Activated CD8-positive, alpha-beta T cell treated with anti-CD3 and anti-CD28 coated beads for 36 hours (primary cell): ENCODE measurements around the gene CA10. TPM values are rescaled to one million over a fixed set of nuclear protein-coding genes. Genes with fewer than 3 reads are reported as not detected.

Experiments used
- ATAC-seq: fragments of 200-7000 bp; cut with Tn5 transposase; one replicate; pipeline ENCODE4 v1.10.0; 2021; ENCODE audit warnings: mild to moderate bottlenecking, moderate library complexity
- CTCF ChIA-PET: fragments of 350-600 bp; sonication (Branson Sonifier 250); formaldehyde crosslinking; loops from one replicate; lab custom pipeline; 2021; ENCODE audit warnings: antibody characterized with exemption; lab: Charles Lee
- POLR2A ChIA-PET: fragments of 350-600 bp; sonication (Branson Sonifier 250); formaldehyde crosslinking; loops from one replicate; lab custom pipeline; 2021; ENCODE audit warnings: antibody characterized with exemption; lab: Charles Lee
- DNase-seq: peaks from one replicate; pipeline ENCODE4 v3.0.0-alpha.2; 2020
- H3K27ac Mint-ChIP-seq: one replicate; pipeline ENCODE4 v1.8.0; 2021; ENCODE audit warnings: mild to moderate bottlenecking, mixed read lengths
- H3K27me3 Mint-ChIP-seq: one replicate; pipeline ENCODE4 v1.8.0; 2021; ENCODE audit warnings: mixed read lengths
- H3K36me3 Mint-ChIP-seq: one replicate; pipeline ENCODE4 v1.8.0; 2021; ENCODE audit warnings: low read depth, mixed read lengths
- H3K4me1 Mint-ChIP-seq: one replicate; pipeline ENCODE4 v1.8.0; 2021; ENCODE audit warnings: low read depth, mixed read lengths
- H3K4me3 Mint-ChIP-seq: one replicate; pipeline ENCODE4 v1.8.0; 2021; ENCODE audit warnings: mild to moderate bottlenecking, moderate library complexity, mixed read lengths
- H3K9me3 Mint-ChIP-seq: one replicate; pipeline ENCODE4 v1.8.0; 2021; ENCODE audit warnings: mixed read lengths
- intact Hi-C: fragments of 100-400 bp; cut with micrococcal nuclease; formaldehyde crosslinking; loops from one replicate; pipeline ENCODE4 v1.10.0; 2022
- total RNA-seq, 2 experiments: library from RNA; stranded (reverse); gene quantifications; one replicate each; pipeline ENCODE4 v1.2.3, GENCODE V29; 2021
- TF ChIP-seq, protein P1 (sequence below): fragments of 200-600 bp; IDR thresholded peaks from one replicate; pipeline ENCODE4 v1.8.0; 2022; ENCODE audit warnings: antibody characterized with exemption, mild to moderate bottlenecking

CA10 gene
- total RNA-seq, 2 experiments from 2014 or later: not detected

DNA sequence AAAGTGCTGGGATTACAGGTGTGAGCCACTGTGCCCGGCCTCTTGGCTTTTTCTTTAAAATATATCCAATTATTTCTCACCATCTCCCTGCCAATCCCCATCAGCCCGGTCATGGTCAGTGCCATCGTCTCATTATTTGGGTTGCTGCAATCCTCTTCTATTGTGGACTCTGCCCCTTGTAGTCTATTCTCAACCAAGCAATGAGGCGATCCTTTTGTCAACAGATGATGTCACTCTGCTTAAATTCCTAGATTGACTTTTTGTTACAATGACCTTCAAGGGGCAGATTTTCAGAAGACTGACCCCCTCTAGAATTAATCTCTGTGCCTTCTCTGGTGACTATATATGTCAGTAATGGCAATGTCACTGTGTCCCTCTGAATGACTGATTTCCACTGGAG lies 513.5 kb downstream of the CA10 start:
- ATAC-seq (no peak), DNase-seq (no peak)
- Mint-ChIP-seq H3K4me1 (no peaks in the 10 kb centered on the region), H3K9me3 (no peaks in the 10 kb centered on the region), H3K4me3 (no peak overlapping the region), H3K27ac (no peak overlapping the region), H3K27me3 (peaks cover 17% of the 10 kb centered on the region), H3K36me3 (no peaks in the 10 kb centered on the region)
- POLR2A ChIA-PET: no interaction called here
- CTCF ChIA-PET: no interaction called here
- TF ChIP-seq, protein P1, sequence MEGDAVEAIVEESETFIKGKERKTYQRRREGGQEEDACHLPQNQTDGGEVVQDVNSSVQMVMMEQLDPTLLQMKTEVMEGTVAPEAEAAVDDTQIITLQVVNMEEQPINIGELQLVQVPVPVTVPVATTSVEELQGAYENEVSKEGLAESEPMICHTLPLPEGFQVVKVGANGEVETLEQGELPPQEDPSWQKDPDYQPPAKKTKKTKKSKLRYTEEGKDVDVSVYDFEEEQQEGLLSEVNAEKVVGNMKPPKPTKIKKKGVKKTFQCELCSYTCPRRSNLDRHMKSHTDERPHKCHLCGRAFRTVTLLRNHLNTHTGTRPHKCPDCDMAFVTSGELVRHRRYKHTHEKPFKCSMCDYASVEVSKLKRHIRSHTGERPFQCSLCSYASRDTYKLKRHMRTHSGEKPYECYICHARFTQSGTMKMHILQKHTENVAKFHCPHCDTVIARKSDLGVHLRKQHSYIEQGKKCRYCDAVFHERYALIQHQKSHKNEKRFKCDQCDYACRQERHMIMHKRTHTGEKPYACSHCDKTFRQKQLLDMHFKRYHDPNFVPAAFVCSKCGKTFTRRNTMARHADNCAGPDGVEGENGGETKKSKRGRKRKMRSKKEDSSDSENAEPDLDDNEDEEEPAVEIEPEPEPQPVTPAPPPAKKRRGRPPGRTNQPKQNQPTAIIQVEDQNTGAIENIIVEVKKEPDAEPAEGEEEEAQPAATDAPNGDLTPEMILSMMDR: no peak
- intact Hi-C loops: no loop called here

DNA sequence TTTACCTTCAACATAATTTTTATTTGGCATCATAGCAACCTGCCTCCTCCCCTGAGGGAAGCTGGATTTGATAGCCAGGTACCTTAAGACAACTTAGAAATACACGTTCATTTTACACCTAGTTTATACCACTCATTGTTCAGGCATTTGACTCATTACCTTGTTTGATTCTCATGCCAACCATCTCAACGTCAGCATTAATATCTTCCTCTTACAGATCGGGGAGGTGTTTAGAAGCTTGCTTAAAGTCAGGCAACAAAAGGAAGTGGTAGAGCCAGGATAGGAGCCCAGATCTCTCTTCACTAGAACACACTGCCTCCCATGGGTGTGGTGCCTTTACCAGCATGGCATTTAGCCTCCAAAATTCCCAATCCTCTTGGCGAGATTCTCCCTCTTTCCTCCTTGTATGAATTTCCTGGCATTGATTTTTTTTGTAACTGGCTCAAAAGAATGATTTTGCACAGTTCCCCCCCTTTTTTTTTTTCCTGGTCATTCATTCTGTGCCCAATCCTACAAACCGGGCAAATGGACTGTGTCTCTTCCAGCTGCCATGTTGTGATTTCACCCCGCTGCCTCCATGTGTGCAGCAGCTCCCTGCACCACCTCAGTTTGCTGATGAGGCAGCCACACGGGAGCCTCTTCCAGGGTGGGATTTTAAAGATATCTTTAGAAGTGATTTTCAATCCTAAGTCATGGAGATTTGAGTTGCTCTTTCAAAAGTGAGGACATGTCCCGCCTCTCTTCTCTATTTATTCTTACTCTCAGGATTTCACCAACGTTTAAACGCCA lies 514.6 kb downstream of the CA10 start:
- H3K27me3 Mint-ChIP-seq: peaks cover 17% of the 10 kb centered on the region
- no peaks in the 10 kb centered on the region for H3K36me3 Mint-ChIP-seq
- no peak for DNase-seq
- no peak overlapping the region for H3K4me3 Mint-ChIP-seq
- TF ChIP-seq, protein P1: no peak
- no peaks in the 10 kb centered on the region for H3K4me1 Mint-ChIP-seq
- CTCF ChIA-PET: no interaction called here
- no peaks in the 10 kb centered on the region for H3K9me3 Mint-ChIP-seq
- POLR2A ChIA-PET: no interaction called here
- H3K27ac Mint-ChIP-seq: no peak overlapping the region
- intact Hi-C loops: no loop called here
- no peak for ATAC-seq

DNA sequence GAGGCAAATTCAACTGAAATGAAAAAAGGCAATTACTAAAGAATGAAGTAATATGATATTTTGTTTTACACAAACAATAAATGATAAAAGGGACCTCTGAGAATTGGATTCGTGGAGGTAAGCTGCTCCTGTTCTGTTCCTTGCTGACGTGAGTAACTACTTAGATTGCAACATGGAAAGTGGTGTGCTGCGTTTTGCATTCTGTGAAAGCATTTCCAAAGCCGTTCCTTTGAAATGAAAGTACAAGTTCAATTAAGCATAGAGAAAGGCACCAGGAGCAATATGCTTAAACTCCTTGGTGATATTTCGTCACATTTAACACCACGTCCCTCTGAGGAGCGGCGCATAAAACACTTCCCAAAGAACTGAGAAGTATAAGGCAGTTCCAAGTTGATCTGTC lies 516.5 kb downstream of the CA10 start:
- ATAC-seq (no peak), DNase-seq (no peak)
- TF ChIP-seq, protein P1: no peak
- peaks cover 14% of the 10 kb centered on the region for H3K27me3 Mint-ChIP-seq
- ChIA-PET POLR2A (no interaction called here), CTCF (no interaction called here)
- no peaks in the 10 kb centered on the region for H3K4me1 Mint-ChIP-seq
- intact Hi-C loops: no loop called here
- H3K9me3 Mint-ChIP-seq: no peaks in the 10 kb centered on the region
- no peak overlapping the region for H3K27ac Mint-ChIP-seq
- H3K36me3 Mint-ChIP-seq: no peaks in the 10 kb centered on the region
- H3K4me3 Mint-ChIP-seq: no peak overlapping the region

DNA sequence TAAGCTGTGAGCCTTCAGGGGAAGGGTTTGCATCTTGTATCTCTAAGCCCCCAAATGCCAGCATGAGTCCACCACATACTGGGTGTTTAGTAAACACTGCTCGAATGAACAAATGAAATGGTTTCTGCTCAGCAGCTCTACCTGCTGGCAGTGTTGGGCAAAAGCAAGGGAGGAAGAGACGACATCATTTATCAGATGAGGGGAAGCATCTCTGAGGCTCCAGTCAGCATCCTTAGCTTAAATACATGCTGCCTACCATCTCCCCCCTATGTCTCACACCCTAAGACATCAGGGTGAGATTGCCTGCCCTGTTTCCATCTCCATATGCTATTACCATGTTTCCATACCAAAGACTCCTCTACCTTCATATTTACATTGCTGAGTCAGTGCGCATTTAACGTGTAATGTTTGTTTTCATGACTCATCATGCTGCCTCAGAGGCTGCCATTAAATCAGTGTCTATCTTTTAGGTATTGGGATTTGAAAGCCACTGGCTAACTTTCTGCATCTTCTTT lies 518.3 kb downstream of the CA10 start:
- H3K9me3 Mint-ChIP-seq: no peaks in the 10 kb centered on the region
- no peak overlapping the region for H3K27ac Mint-ChIP-seq
- DNase-seq: peak; percentile 18
- POLR2A ChIA-PET: interaction anchor here (0.8 kb wide), 1 partner anchor 341 kb away, joined by 3 read pairs; no protein-coding TSS in a partner anchor
- no peaks in the 10 kb centered on the region for H3K36me3 Mint-ChIP-seq
- H3K27me3 Mint-ChIP-seq: peaks cover 10% of the 10 kb centered on the region
- TF ChIP-seq, protein P1: peak; percentile 17
- ATAC-seq: peak; percentile 34
- H3K4me1 Mint-ChIP-seq: no peaks in the 10 kb centered on the region
- no peak overlapping the region for H3K4me3 Mint-ChIP-seq
- CTCF ChIA-PET: interaction anchor here (0.8 to 2.2 kb wide), 4 partner anchors 49 to 268 kb away, joined by 3 to 16 read pairs (median 4); no protein-coding TSS in a partner anchor
- intact Hi-C loops: no loop called here

DNA sequence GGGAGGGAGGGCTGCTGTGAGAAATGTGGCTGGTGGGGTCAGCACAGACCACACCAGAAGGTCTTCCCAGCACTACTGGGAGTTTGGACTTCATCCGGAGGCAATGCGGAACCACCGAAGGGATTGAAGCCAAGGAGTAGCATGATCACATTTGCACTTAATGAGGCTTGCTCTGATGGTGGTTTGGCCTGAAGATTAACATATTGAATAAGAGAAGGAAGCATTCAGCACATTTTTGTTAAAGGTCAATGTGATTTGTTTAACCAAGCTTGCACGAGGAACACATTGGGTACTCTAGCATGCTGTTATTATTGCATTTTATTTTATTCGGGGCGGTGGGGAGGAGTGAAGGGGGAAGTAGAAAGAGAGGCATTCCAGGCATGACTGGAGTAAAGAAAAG lies 519.5 kb downstream of the CA10 start:
- DNase-seq: no peak
- Mint-ChIP-seq H3K36me3 (no peaks in the 10 kb centered on the region), H3K27me3 (peaks cover 5% of the 10 kb centered on the region), H3K4me1 (no peaks in the 10 kb centered on the region), H3K27ac (no peak overlapping the region), H3K4me3 (no peak overlapping the region), H3K9me3 (no peaks in the 10 kb centered on the region)
- ATAC-seq: no peak
- intact Hi-C loops: no loop called here
- TF ChIP-seq, protein P1: no peak
- CTCF ChIA-PET: interaction anchor here (1.1 kb wide), 1 partner anchor 54 kb away, joined by 3 read pairs; no protein-coding TSS in a partner anchor
- POLR2A ChIA-PET: interaction anchor here (0.8 kb wide), 1 partner anchor 340 kb away, joined by 3 read pairs; no protein-coding TSS in a partner anchor
